Kidney epithelial cell (primary cell): ENCODE measurements around the gene GPR137B. TPM values are rescaled to one million over a fixed set of nuclear protein-coding genes. Genes with fewer than 3 reads are reported as not detected.

Experiments
- DNase-seq: peaks from one replicate; pipeline ENCODE4 v3.0.0-alpha.2; 2010; ENCODE audit warnings: low read depth
- H3K27me3 ChIP-seq: 2 replicates; pipeline ENCODE4 v1.6.0; 2011; ENCODE audit warnings: low read length; ENCODE audit not compliant: control insufficient read depth, insufficient read depth
- H3K36me3 ChIP-seq: 2 replicates; pipeline ENCODE4 v1.5.1; 2011; ENCODE audit warnings: low read length; ENCODE audit not compliant: control insufficient read depth, insufficient read depth
- H3K4me3 ChIP-seq: 2 replicates; pipeline ENCODE4 v1.5.1; 2011; ENCODE audit warnings: low read depth, mild to moderate bottlenecking, control low read depth, low read length
- CTCF ChIP-seq: IDR thresholded peaks from 2 replicates; pipeline ENCODE4 v1.5.1; 2011; ENCODE audit warnings: mild to moderate bottlenecking, moderate library complexity, low read length, control low read depth, inconsistent platforms; ENCODE audit not compliant: insufficient read depth, poor library complexity, severe bottlenecking
- total RNA-seq: library from RNA; depleted of rRNA; stranded (reverse); fragments of >200 nt; gene quantifications from 2 replicates; pipeline ENCODE4 v1.2.3, GENCODE V29; 2015

Gene GPR137B
- total RNA-seq, 1 donor from 2014 or later: 26.8 TPM

DNA sequence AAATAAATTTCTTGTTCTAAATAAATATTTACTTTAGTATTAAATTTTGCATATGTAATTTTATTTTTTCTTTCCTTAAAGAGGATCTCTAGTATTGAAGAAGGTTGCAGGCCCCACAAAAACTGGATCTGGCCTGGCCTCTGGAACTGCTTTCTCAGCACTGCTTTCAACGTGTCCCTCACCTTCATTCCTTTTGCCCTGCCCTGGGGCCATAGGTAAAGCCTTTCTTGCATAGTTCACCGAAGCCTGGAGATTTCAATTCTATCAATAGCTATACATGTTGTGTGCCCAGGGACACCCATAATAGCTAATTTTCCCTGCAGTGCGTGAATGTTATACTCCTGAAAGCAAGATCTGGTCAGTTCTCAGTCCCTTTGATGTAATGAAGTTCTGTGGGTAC is 12.0 kb upstream of the GPR137B start:
- no peak for TF ChIP-seq CTCF
- no peak for DNase-seq
- Histone ChIP-seq H3K36me3 (no peaks in the 10 kb centered on the region), H3K27me3 (no peaks in the 10 kb centered on the region), H3K4me3 (no peak overlapping the region)

GRCh38 chr1:236131916-236132315 is 10.4 kb upstream of the GPR137B start:
- no peak for DNase-seq
- H3K27me3 ChIP-seq: no peaks in the 10 kb centered on the region
- no peak overlapping the region for H3K4me3 ChIP-seq
- no peaks in the 10 kb centered on the region for H3K36me3 ChIP-seq
- no peak for TF ChIP-seq CTCF

GRCh38 chr1:236132420-236133046 is 9.8 kb upstream of the GPR137B start:
- Histone ChIP-seq H3K36me3 (no peaks in the 10 kb centered on the region), H3K27me3 (no peaks in the 10 kb centered on the region), H3K4me3 (no peak overlapping the region)
- no peak for TF ChIP-seq CTCF
- DNase-seq: no peak

DNA sequence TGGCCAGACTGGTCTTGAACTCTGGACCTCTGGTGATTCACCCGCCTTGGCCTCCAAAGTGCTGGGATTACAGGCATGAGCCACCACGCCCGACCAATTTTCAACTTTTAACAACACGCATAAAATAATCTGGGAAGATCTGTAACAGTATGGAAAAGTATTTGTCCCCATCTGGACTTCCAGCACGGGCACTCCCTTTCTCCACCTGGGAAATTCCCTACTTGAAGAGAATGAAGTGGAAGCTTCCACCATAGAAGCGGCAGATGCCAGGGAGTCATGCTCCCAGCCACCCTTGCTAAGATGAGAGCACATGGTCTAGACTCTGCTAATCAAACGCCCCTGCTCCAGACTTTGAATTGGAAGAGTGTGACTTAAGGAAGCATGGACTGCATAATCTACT is 9.0 kb upstream of the GPR137B start:
- DNase-seq: no peak
- no peak for TF ChIP-seq CTCF
- H3K36me3 ChIP-seq: no peaks in the 10 kb centered on the region
- no peak overlapping the region for H3K4me3 ChIP-seq
- H3K27me3 ChIP-seq: peaks cover 7% of the 10 kb centered on the region

DNA sequence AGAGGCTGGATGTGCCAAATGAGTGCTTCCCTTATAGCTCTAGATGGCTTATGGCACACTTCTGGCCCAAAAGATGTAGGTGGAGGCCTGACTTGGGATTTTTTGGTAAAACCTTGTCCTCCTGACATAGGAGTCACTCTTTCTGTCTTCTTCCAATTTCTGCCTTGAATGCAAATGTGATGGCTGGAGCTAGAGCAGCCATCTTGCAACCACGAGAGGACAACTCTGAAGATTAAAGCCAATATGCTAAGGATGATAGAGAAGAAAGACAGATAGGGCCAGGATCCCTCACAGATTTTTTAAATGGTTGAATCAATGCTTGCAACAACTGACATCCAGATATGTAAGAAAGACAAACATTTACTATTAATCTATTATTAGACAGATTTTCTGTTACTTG is 8.5 kb upstream of the GPR137B start:
- no peak for DNase-seq
- Histone ChIP-seq H3K27me3 (peaks cover 10% of the 10 kb centered on the region), H3K4me3 (no peak overlapping the region), H3K36me3 (no peaks in the 10 kb centered on the region)
- TF ChIP-seq CTCF: no peak

- peak; percentile 14 for TF ChIP-seq CTCF
- no peaks in the 10 kb centered on the region for H3K36me3 ChIP-seq
- no peak for DNase-seq
These were observed 5.0 kb upstream of the GPR137B start for GRCh38 chr1:236137285-236137852.

More at GRCh38 chr1:236137285-236137852, 5.0 kb upstream of the GPR137B start:
- Histone ChIP-seq H3K4me3 (no peak overlapping the region), H3K27me3 (peaks cover 26% of the 10 kb centered on the region)
